HG02852 (cell line): ENCODE measurements around the gene MAP1LC3A.

Experiments used
- ATAC-seq: cut with Tn5 transposase; IDR thresholded peaks from one replicate; pipeline ENCODE4 v1.9.1; 2021; ENCODE audit warnings: mild to moderate bottlenecking, moderate library complexity; ENCODE audit not compliant: unreplicated experiment

The MAP1LC3A gene

GRCh38 chr20:34547844-34548613, 10.5 kb upstream of the MAP1LC3A start:
- ATAC-seq, result no peak

- no peak for ATAC-seq
Observed at GRCh38 chr20:34549291-34549928, 9.1 kb upstream of the MAP1LC3A start.

- ATAC-seq, result no peak
Observed at GRCh38 chr20:34549929-34550305, 8.6 kb upstream of the MAP1LC3A start.

- ATAC-seq, result no peak
Observed at GRCh38 chr20:34552569-34552968, 5.9 kb upstream of the MAP1LC3A start.

- ATAC-seq, result no peak
Observed at GRCh38 chr20:34553366-34553867, 5.1 kb upstream of the MAP1LC3A start.

GRCh38 chr20:34557936-34558319, 590 bp upstream of the MAP1LC3A start:
- ATAC-seq, result no peak

- no peak for ATAC-seq
Observed at GRCh38 chr20:34559311-34560140, 1.0 kb downstream of the MAP1LC3A start.

GRCh38 chr20:34560141-34560523, 1.6 kb downstream of the MAP1LC3A start:
- ATAC-seq, result no peak

- no peak for ATAC-seq
Observed at GRCh38 chr20:34560614-34561013, 2.1 kb downstream of the MAP1LC3A start.

GRCh38 chr20:34561661-34562060, 3.1 kb downstream of the MAP1LC3A start:
- ATAC-seq, result no peak

- no peak for ATAC-seq
Observed at GRCh38 chr20:34562641-34563040, 4.1 kb downstream of the MAP1LC3A start.

- no peak for ATAC-seq
Observed at GRCh38 chr20:34564833-34565232, 6.3 kb downstream of the MAP1LC3A start.

- ATAC-seq, result no peak
Observed at GRCh38 chr20:34566978-34567891, 8.7 kb downstream of the MAP1LC3A start.

- no peak for ATAC-seq
Observed at GRCh38 chr20:34567892-34568865, 9.7 kb downstream of the MAP1LC3A start.

GRCh38 chr20:34569598-34569997, 11.1 kb downstream of the MAP1LC3A start:
- ATAC-seq, result no peak

- no peak for ATAC-seq
Observed at GRCh38 chr20:34570859-34571306, 12.4 kb downstream of the MAP1LC3A start.

GRCh38 chr20:34571753-34572152, 13.2 kb downstream of the MAP1LC3A start:
- no peak for ATAC-seq

- ATAC-seq, result no peak
Observed at GRCh38 chr20:34573541-34574300, 15.2 kb downstream of the MAP1LC3A start.
